HG03575 (cell line): ENCODE results near the gene MOCS1.

Source experiments
- ATAC-seq: cut with Tn5 transposase; IDR thresholded peaks from one replicate; pipeline ENCODE4 v1.9.1; 2021; ENCODE audit not compliant: unreplicated experiment, insufficient number of reproducible peaks, low FRiP score; ENCODE audit errors: extremely low read depth

The MOCS1 gene

GRCh38 chr6:39908838-39909583 lies 25.3 kb downstream of the MOCS1 start:
- ATAC-seq, result no peak

- no peak for ATAC-seq
These were observed 26.2 kb downstream of the MOCS1 start for GRCh38 chr6:39907871-39908575.

GRCh38 chr6:39906318-39906761 lies 27.9 kb downstream of the MOCS1 start:
- no peak for ATAC-seq

GRCh38 chr6:39905640-39905975 lies 28.7 kb downstream of the MOCS1 start:
- ATAC-seq, result no peak

GRCh38 chr6:39904946-39905639 lies 29.2 kb downstream of the MOCS1 start:
- ATAC-seq, result no peak

GRCh38 chr6:39903656-39904055 lies 30.6 kb downstream of the MOCS1 start:
- ATAC-seq, result no peak

- ATAC-seq, result no peak
These were observed 31.3 kb downstream of the MOCS1 start for GRCh38 chr6:39902786-39903465.

GRCh38 chr6:39902136-39902535 lies 32.1 kb downstream of the MOCS1 start:
- no peak for ATAC-seq

- no peak for ATAC-seq
These were observed 32.6 kb downstream of the MOCS1 start for GRCh38 chr6:39901670-39902069.

- ATAC-seq, result no peak
These were observed 33.1 kb downstream of the MOCS1 start for GRCh38 chr6:39901116-39901655.

GRCh38 chr6:39899554-39900295 lies 34.5 kb downstream of the MOCS1 start:
- no peak for ATAC-seq

- ATAC-seq, result no peak
These were observed 35.6 kb downstream of the MOCS1 start for GRCh38 chr6:39898625-39899024.

GRCh38 chr6:39897698-39898097 lies 36.6 kb downstream of the MOCS1 start:
- ATAC-seq, result no peak

- no peak for ATAC-seq
These were observed 37.6 kb downstream of the MOCS1 start for GRCh38 chr6:39896701-39897100.

- ATAC-seq, result no peak
These were observed 41.0 kb downstream of the MOCS1 start for GRCh38 chr6:39893286-39893685.

GRCh38 chr6:39892490-39893129 lies 41.7 kb downstream of the MOCS1 start:
- ATAC-seq, result no peak

GRCh38 chr6:39891976-39892375 lies 42.3 kb downstream of the MOCS1 start:
- no peak for ATAC-seq

GRCh38 chr6:39891353-39891752 lies 42.9 kb downstream of the MOCS1 start:
- no peak for ATAC-seq
